ENCODE data around the gene NECTIN4.

DNA sequence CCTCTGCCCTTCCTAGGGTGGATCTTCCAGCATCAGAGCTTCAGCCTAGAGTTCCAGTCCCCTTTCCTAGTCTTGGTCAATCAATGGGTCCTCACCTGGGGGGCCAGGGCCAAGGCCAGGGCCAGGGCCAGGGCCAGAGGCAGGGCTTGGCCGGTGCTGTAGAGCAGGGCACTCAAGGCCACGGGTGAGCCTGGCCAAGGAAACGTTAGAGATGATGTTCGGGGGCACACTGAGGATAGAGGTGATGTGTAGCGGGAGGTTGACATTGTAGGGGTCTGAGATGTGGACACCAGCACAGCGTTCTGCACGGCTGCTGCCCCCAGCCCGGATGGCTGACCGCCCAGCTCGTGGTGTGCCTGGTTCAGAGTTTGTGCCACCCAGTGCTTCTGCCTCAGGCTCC, 38.1 kb downstream of the NECTIN4 start:
- TF ChIP-seq, protein P1, sequence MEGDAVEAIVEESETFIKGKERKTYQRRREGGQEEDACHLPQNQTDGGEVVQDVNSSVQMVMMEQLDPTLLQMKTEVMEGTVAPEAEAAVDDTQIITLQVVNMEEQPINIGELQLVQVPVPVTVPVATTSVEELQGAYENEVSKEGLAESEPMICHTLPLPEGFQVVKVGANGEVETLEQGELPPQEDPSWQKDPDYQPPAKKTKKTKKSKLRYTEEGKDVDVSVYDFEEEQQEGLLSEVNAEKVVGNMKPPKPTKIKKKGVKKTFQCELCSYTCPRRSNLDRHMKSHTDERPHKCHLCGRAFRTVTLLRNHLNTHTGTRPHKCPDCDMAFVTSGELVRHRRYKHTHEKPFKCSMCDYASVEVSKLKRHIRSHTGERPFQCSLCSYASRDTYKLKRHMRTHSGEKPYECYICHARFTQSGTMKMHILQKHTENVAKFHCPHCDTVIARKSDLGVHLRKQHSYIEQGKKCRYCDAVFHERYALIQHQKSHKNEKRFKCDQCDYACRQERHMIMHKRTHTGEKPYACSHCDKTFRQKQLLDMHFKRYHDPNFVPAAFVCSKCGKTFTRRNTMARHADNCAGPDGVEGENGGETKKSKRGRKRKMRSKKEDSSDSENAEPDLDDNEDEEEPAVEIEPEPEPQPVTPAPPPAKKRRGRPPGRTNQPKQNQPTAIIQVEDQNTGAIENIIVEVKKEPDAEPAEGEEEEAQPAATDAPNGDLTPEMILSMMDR (IDR thresholded peaks at IDR 0.05): no peak
- no peak for TF ChIP-seq POLR2A (IDR thresholded peaks at IDR 0.05)
